ENCODE results near the gene CEP112. TPM values are rescaled to one million over a fixed set of nuclear protein-coding genes. Genes with fewer than 3 reads are reported as not detected.

CEP112 gene
- total and polyA plus RNA-seq, 10 of the 15 experiments (the other 5 are each of a cell fraction or from before 2014, with no cell fraction given), result 0.11 to 3.8 (median 0.32) TPM; not detected in 1

GRCh38 chr17:66040402-66040801 is 151.5 kb downstream of the CEP112 start (continued):
- no peak for TF ChIP-seq PAX5 (IDR thresholded peaks at IDR 0.05; ENCODE audit: borderline replicate concordance, low read depth, low read length)

GRCh38 chr17:66038125-66038524 is 153.8 kb downstream of the CEP112 start:
- ChIA-PET CTCF (interaction anchor here (0.6 kb wide), 1 partner anchor 998 kb away, joined by 3 read pairs; no protein-coding TSS in a partner anchor), SMC1A (ENCODE audit: uncharacterized antibody, unreplicated experiment) (no interaction called here), POLR2A (no interaction called here), RAD21 (ENCODE audit: unreplicated experiment) (no interaction called here)
- H4K20me1 ChIP-seq (ENCODE audit: control insufficient read depth, insufficient read depth), result no peaks in the 10 kb centered on the region
- no peak for ATAC-seq
- H3K9ac ChIP-seq (ENCODE audit: control insufficient read depth, insufficient read depth, low read length), result no peak overlapping the region
- H3K79me2 ChIP-seq (ENCODE audit: control insufficient read depth, insufficient read depth, low read length), result no peaks in the 10 kb centered on the region
- FAIRE-seq, result no peak
- in situ Hi-C loops (cut with MboI), result no loop called here
- no peak overlapping the region for H3K4me2 ChIP-seq (ENCODE audit: control insufficient read depth, insufficient read depth)
- no peaks in the 10 kb centered on the region for H3K27me3 ChIP-seq (replicated peaks in 1 of 2; ENCODE audit: control insufficient read depth in 2 of 2, insufficient read depth in 2 of 2, low read length in 1 of 2)
- H3K9me3 ChIP-seq (replicated peaks; ENCODE audit: control insufficient read depth, insufficient read depth, low read length), result no peaks in the 10 kb centered on the region
- no peak overlapping the region for H3K4me3 ChIP-seq
- H2AFZ ChIP-seq (ENCODE audit: control insufficient read depth, low read depth, low read length), result no peak overlapping the region
- no peaks in the 10 kb centered on the region for H3K4me1 ChIP-seq (ENCODE audit: control insufficient read depth, insufficient read depth, low read length)
- DNase-seq (ENCODE audit: low read depth, low spot score), result no peak
- no peak for TF ChIP-seq PML (IDR thresholded peaks at IDR 0.05; ENCODE audit: low read length)
- no peak for TF ChIP-seq EP300 (IDR thresholded peaks at IDR 0.05; ENCODE audit: borderline replicate concordance in 1 of 2, control insufficient read depth in 1 of 2, low read depth in 2 of 2, low read length in 2 of 2)
- TF ChIP-seq POU2F2 (IDR thresholded peaks at IDR 0.05; ENCODE audit: borderline replicate concordance, low read depth, low read length), result no peak
- no peak for TF ChIP-seq NR2C2 (IDR thresholded peaks at IDR 0.05; ENCODE audit: borderline replicate concordance, control insufficient read depth, insufficient read length, low read depth)
- no peak for TF ChIP-seq ZBED1 (IDR thresholded peaks at IDR 0.05; ENCODE audit: borderline replicate concordance)
- WGBS (ENCODE audit: insufficient coverage, insufficient replicate concordance, low lambda C conversion rate, missing lambda C conversion rate), result 10% methylated on average over 3 of the region's 3 CpGs
- intact Hi-C loops (cut with micrococcal nuclease; ENCODE audit: unreplicated experiment), result no loop called here
- no TSS peak for BruUV-seq (replicated peaks)
- H3K36me3 ChIP-seq (ENCODE audit: control insufficient read depth in 2 of 2, insufficient read depth in 2 of 2, low read length in 1 of 2), result no peaks in the 10 kb centered on the region
- H3K27ac ChIP-seq (ENCODE audit: control insufficient read depth, insufficient read depth), result no peak overlapping the region

GRCh38 chr17:66037221-66037620 is 154.7 kb downstream of the CEP112 start:
- in situ Hi-C loops (cut with MboI) (no loop called here), intact Hi-C loops (cut with micrococcal nuclease; ENCODE audit: unreplicated experiment) (no loop called here)
- no peak overlapping the region for H3K4me3 ChIP-seq
- no peaks in the 10 kb centered on the region for H3K4me1 ChIP-seq (ENCODE audit: control insufficient read depth, insufficient read depth, low read length)
- H4K20me1 ChIP-seq (ENCODE audit: control insufficient read depth, insufficient read depth), result no peaks in the 10 kb centered on the region
- SMC1A ChIA-PET (ENCODE audit: uncharacterized antibody, unreplicated experiment), result no interaction called here
- no TSS peak for BruUV-seq (replicated peaks)
- H3K4me2 ChIP-seq (ENCODE audit: control insufficient read depth, insufficient read depth), result no peak overlapping the region
- H3K9me3 ChIP-seq (replicated peaks; ENCODE audit: control insufficient read depth, insufficient read depth, low read length), result no peaks in the 10 kb centered on the region
- H3K27ac ChIP-seq (ENCODE audit: control insufficient read depth, insufficient read depth), result no peak overlapping the region
- 47% methylated on average over 3 of the region's 3 CpGs for WGBS (ENCODE audit: insufficient coverage, insufficient replicate concordance, low lambda C conversion rate, missing lambda C conversion rate)
- POLR2A ChIA-PET, result no interaction called here
- RAD21 ChIA-PET (ENCODE audit: unreplicated experiment), result no interaction called here
- H3K9ac ChIP-seq (ENCODE audit: control insufficient read depth, insufficient read depth, low read length), result no peak overlapping the region
- ATAC-seq, result no peak
- no peak for FAIRE-seq
- H2AFZ ChIP-seq (ENCODE audit: control insufficient read depth, low read depth, low read length), result no peak overlapping the region
- H3K36me3 ChIP-seq (ENCODE audit: control insufficient read depth in 2 of 2, insufficient read depth in 2 of 2, low read length in 1 of 2), result no peaks in the 10 kb centered on the region
- DNase-seq (ENCODE audit: low read depth, low spot score), result no peak
- CTCF ChIA-PET, result no interaction called here
- TF ChIP-seq POLR2A (IDR thresholded peaks at IDR 0.05; ENCODE audit: low read depth, low read length) (no peak), ZNF592 (IDR thresholded peaks at IDR 0.05) (no peak), PML (IDR thresholded peaks at IDR 0.05; ENCODE audit: low read length) (no peak), CHD2 (IDR thresholded peaks at IDR 0.05; ENCODE audit: borderline replicate concordance, low read depth, low read length) (no peak)
- no peaks in the 10 kb centered on the region for H3K27me3 ChIP-seq (replicated peaks in 1 of 2; ENCODE audit: control insufficient read depth in 2 of 2, insufficient read depth in 2 of 2, low read length in 1 of 2)
- H3K79me2 ChIP-seq (ENCODE audit: control insufficient read depth, insufficient read depth, low read length), result no peaks in the 10 kb centered on the region

Measured in GM12878 (cell line).